KMS-11 (cell line): ENCODE data around the gene CIDEA.

Experiments
- H2AFZ ChIP-seq: fragments of 200-600 bp; sonication (generic); 2 replicates; pipeline ENCODE4 v1.6.1; 2016; ENCODE audit warnings: antibody characterized with exemption, mixed run types, low read depth
- H3K27ac ChIP-seq: fragments of 200-600 bp; sonication (generic); 2 replicates; pipeline ENCODE4 v1.6.1; 2016; ENCODE audit warnings: mild to moderate bottlenecking, mixed run types
- H3K27me3 ChIP-seq: fragments of 200-600 bp; sonication (generic); 2 replicates; pipeline ENCODE4 v1.6.1; 2017; ENCODE audit warnings: mild to moderate bottlenecking, low read depth, mixed run types, moderate library complexity; ENCODE audit not compliant: insufficient read depth
- H3K36me3 ChIP-seq: fragments of 200-600 bp; sonication (generic); 2 replicates; pipeline ENCODE4 v1.6.1; 2017; ENCODE audit warnings: mild to moderate bottlenecking, mixed run types; ENCODE audit not compliant: insufficient read depth
- H3K4me1 ChIP-seq: fragments of 200-600 bp; sonication (generic); 2 replicates; pipeline ENCODE4 v1.6.1; 2016; ENCODE audit warnings: mild to moderate bottlenecking, low read depth, mixed run types; ENCODE audit not compliant: poor library complexity, severe bottlenecking
- H3K4me2 ChIP-seq: fragments of 200-600 bp; sonication (generic); 2 replicates; pipeline ENCODE4 v1.7.0; 2016; ENCODE audit warnings: mild to moderate bottlenecking, mixed run types
- H3K4me3 ChIP-seq: fragments of 200-600 bp; sonication (generic); IDR thresholded peaks from 2 replicates; pipeline ENCODE4 v1.6.1; 2017; ENCODE audit warnings: low read depth, low read length, mixed read lengths; ENCODE audit not compliant: insufficient read depth
- H3K79me2 ChIP-seq: fragments of 200-600 bp; sonication (generic); 2 replicates; pipeline ENCODE4 v1.6.1; 2016; ENCODE audit warnings: low read depth, mixed run types; ENCODE audit not compliant: insufficient read depth
- H3K9ac ChIP-seq: fragments of 200-600 bp; sonication (generic); 2 replicates; pipeline ENCODE4 v1.6.1; 2016; ENCODE audit warnings: mild to moderate bottlenecking, mixed run types
- H4K20me1 ChIP-seq: fragments of 200-600 bp; sonication (generic); 2 replicates; pipeline ENCODE4 v1.6.1; 2016; ENCODE audit warnings: mild to moderate bottlenecking, mixed run types; ENCODE audit not compliant: insufficient read depth
- CTCF ChIP-seq: fragments of 200-600 bp; sonication (generic); conservative IDR thresholded peaks from 2 replicates; pipeline ENCODE4 v1.6.1; 2017; ENCODE audit warnings: low read depth, mild to moderate bottlenecking, antibody characterized with exemption, low read length, moderate library complexity, mixed read lengths

The CIDEA gene

GRCh38 chr18:12246849-12247808, 7.0 kb upstream of the CIDEA start:
- no peak for TF ChIP-seq CTCF
- Histone ChIP-seq H3K27ac (no peak overlapping the region), H3K27me3 (no peaks in the 10 kb centered on the region), H3K9ac (no peak overlapping the region), H3K4me1 (no peaks in the 10 kb centered on the region), H2AFZ (no peak overlapping the region), H3K36me3 (no peaks in the 10 kb centered on the region), H3K79me2 (no peaks in the 10 kb centered on the region), H3K4me3 (no peak overlapping the region), H4K20me1 (no peaks in the 10 kb centered on the region), H3K4me2 (no peak overlapping the region)

GRCh38 chr18:12247946-12248345, 6.2 kb upstream of the CIDEA start:
- no peak overlapping the region for H3K27ac ChIP-seq
- H4K20me1 ChIP-seq = no peaks in the 10 kb centered on the region
- H3K9ac ChIP-seq = no peak overlapping the region
- no peaks in the 10 kb centered on the region for H3K4me1 ChIP-seq
- no peaks in the 10 kb centered on the region for H3K36me3 ChIP-seq
- no peak overlapping the region for H2AFZ ChIP-seq
- no peak overlapping the region for H3K4me3 ChIP-seq
- H3K79me2 ChIP-seq = no peaks in the 10 kb centered on the region
- TF ChIP-seq CTCF = no peak
- no peaks in the 10 kb centered on the region for H3K27me3 ChIP-seq
- no peak overlapping the region for H3K4me2 ChIP-seq

GRCh38 chr18:12248926-12249720, 5.0 kb upstream of the CIDEA start:
- Histone ChIP-seq H3K4me2 (no peak overlapping the region), H3K27me3 (no peaks in the 10 kb centered on the region), H3K27ac (no peak overlapping the region), H2AFZ (no peak overlapping the region), H3K36me3 (no peaks in the 10 kb centered on the region), H3K79me2 (no peaks in the 10 kb centered on the region), H3K9ac (no peak overlapping the region), H4K20me1 (no peaks in the 10 kb centered on the region), H3K4me3 (no peak overlapping the region), H3K4me1 (no peaks in the 10 kb centered on the region)
- no peak for TF ChIP-seq CTCF

GRCh38 chr18:12251311-12251710, 2.9 kb upstream of the CIDEA start:
- H4K20me1 ChIP-seq = no peaks in the 10 kb centered on the region
- no peak overlapping the region for H3K4me3 ChIP-seq
- no peaks in the 10 kb centered on the region for H3K79me2 ChIP-seq
- H3K4me2 ChIP-seq = no peak overlapping the region
- H3K27me3 ChIP-seq = no peaks in the 10 kb centered on the region
- H3K4me1 ChIP-seq = no peaks in the 10 kb centered on the region
- no peak for TF ChIP-seq CTCF
- H2AFZ ChIP-seq = no peak overlapping the region
- no peaks in the 10 kb centered on the region for H3K36me3 ChIP-seq
- H3K27ac ChIP-seq = no peak overlapping the region
- H3K9ac ChIP-seq = no peak overlapping the region
